ENCODE measurements around the gene MON1A.

The MON1A gene

GRCh38 chr3:49903451-49904424, 25.9 kb downstream of the MON1A start, which contains the start of gene MST1R:
Gene MST1R (minus strand): TSS chr3:49903873. CDS start chr3:49903609, 264 bp downstream.
- Histone ChIP-seq H3K27me3 (ENCODE audit: control insufficient read depth, insufficient read depth, low read length) (0 out of 2 replicates have a peak, but pooled peaks cover 3% of the 10 kb centered on the region), H3K27ac (ENCODE audit: low read depth, low read length) (peak within 1 kb of the TSS; percentile 60), H3K4me1 (ENCODE audit: control insufficient read depth, insufficient read depth, low read length) (peaks cover 26% of the 10 kb centered on the region), H3K4me3 (ENCODE audit: low read depth, low read length) (peak within 1 kb of the TSS; percentile 39; the same call in 1 of the 2 replicates), H3K36me3 (ENCODE audit: control insufficient read depth, insufficient read depth, low read length) (no peaks in the 10 kb centered on the region), H3K9me3 (ENCODE audit: control insufficient read depth, insufficient read depth, low read length) (no peaks in the 10 kb centered on the region), H3K9ac (ENCODE audit: low read depth, low read length) (no peak within 1 kb of the TSS; the same call in 1 of the 2 replicates)

DNA sequence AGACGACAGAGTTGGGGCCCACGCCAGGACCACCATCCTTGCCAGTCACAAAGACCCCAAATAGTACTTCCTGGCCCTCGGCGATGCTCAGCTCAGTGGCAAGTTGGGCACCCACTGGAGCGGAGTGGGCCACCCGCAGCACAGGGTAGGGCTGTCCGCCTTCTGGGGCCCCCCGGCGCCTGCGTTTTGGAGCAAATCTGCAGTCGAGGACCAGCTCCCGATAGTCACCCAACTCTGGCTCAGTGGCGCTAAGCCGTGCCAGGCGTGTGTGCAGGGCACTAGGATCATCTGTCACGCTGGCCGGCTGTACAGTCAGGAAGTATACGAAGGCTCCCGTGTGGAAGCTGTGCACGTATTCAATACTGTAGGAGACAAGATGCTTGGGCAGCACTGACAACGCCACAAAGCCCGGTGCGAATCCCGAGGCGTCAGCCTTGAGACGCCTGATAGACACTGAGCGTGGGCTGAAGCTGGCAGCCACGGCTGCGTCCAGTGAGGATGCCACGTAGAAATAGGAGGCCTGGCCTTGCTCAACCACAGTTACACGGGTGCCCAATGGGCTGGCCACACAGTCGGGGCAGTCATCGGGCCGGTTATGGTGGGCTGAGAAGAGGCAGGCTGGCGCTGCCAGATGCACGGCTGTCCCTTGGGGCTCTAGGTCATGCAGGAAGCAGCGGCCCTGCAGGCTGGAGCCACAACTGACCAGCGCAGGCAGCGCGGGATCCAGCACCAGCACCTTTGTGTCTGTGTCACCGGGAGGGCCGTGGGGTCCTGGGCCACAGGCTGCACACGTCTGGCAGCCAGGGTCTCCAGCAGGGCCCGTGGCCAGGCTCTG, 26.9 kb downstream of the MON1A start:
- no peak overlapping the region for H3K9ac ChIP-seq (ENCODE audit: low read depth, low read length)
- peaks cover 19% of the 10 kb centered on the region for H3K4me1 ChIP-seq (ENCODE audit: control insufficient read depth, insufficient read depth, low read length)
- H3K4me3 ChIP-seq (ENCODE audit: low read depth, low read length) = no peak overlapping the region
- H3K9me3 ChIP-seq (ENCODE audit: control insufficient read depth, insufficient read depth, low read length) = no peaks in the 10 kb centered on the region
- H3K36me3 ChIP-seq (ENCODE audit: control insufficient read depth, insufficient read depth, low read length) = no peaks in the 10 kb centered on the region
- no peak overlapping the region for H3K27ac ChIP-seq (ENCODE audit: low read depth, low read length)
- 0 out of 2 replicates have a peak, but pooled peaks cover 3% of the 10 kb centered on the region for H3K27me3 ChIP-seq (ENCODE audit: control insufficient read depth, insufficient read depth, low read length)

GRCh38 chr3:49901366-49902339, 28.0 kb downstream of the MON1A start:
- Histone ChIP-seq H3K27me3 (ENCODE audit: control insufficient read depth, insufficient read depth, low read length) (0 out of 2 replicates have a peak, but pooled peaks cover 3% of the 10 kb centered on the region), H3K27ac (ENCODE audit: low read depth, low read length) (no peak overlapping the region), H3K4me3 (ENCODE audit: low read depth, low read length) (no peak overlapping the region), H3K4me1 (ENCODE audit: control insufficient read depth, insufficient read depth, low read length) (peaks cover 19% of the 10 kb centered on the region), H3K9ac (ENCODE audit: low read depth, low read length) (no peak overlapping the region), H3K36me3 (ENCODE audit: control insufficient read depth, insufficient read depth, low read length) (no peaks in the 10 kb centered on the region), H3K9me3 (ENCODE audit: control insufficient read depth, insufficient read depth, low read length) (no peaks in the 10 kb centered on the region)

- H3K36me3 ChIP-seq (ENCODE audit: control insufficient read depth, insufficient read depth, low read length) = no peaks in the 10 kb centered on the region
Observed at GRCh38 chr3:49900491-49901153, 29.0 kb downstream of the MON1A start.

DNA sequence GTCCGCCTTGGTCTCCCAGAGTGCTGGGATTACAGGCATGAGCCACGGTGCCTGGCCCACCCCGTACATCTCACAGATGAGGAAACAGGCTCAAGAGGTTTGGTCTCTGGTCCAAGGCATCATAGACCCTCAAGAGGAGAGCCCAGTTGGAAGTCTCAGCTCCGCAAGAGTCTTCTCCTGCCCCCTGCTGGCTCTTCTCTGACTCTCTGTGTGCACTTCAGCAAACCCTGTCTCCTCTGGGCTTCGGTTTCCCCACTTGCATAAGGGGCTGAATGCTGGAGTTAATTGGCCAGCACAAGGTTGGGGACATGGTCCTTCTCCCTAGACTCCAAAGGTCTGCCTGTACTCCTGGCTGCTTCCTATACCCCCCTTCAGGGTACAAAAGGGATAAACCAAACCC, 29.8 kb downstream of the MON1A start:
- Histone ChIP-seq H3K36me3 (ENCODE audit: control insufficient read depth, insufficient read depth, low read length) (no peaks in the 10 kb centered on the region), H3K4me1 (ENCODE audit: control insufficient read depth, insufficient read depth, low read length) (peaks cover 9% of the 10 kb centered on the region; the same call in 1 of the 2 replicates), H3K4me3 (ENCODE audit: low read depth, low read length) (no peak overlapping the region), H3K27ac (ENCODE audit: low read depth, low read length) (no peak overlapping the region), H3K9ac (ENCODE audit: low read depth, low read length) (no peak overlapping the region), H3K9me3 (ENCODE audit: control insufficient read depth, insufficient read depth, low read length) (no peaks in the 10 kb centered on the region), H3K27me3 (ENCODE audit: control insufficient read depth, insufficient read depth, low read length) (0 out of 2 replicates have a peak, but pooled peaks cover 3% of the 10 kb centered on the region)

More at GRCh38 chr3:49900491-49901153, 29.0 kb downstream of the MON1A start:
- no peak overlapping the region for H3K4me3 ChIP-seq (ENCODE audit: low read depth, low read length)
- no peaks in the 10 kb centered on the region for H3K9me3 ChIP-seq (ENCODE audit: control insufficient read depth, insufficient read depth, low read length)
- no peak overlapping the region for H3K27ac ChIP-seq (ENCODE audit: low read depth, low read length)
- peaks cover 10% of the 10 kb centered on the region; the same call in 1 of the 2 replicates for H3K4me1 ChIP-seq (ENCODE audit: control insufficient read depth, insufficient read depth, low read length)
- H3K27me3 ChIP-seq (ENCODE audit: control insufficient read depth, insufficient read depth, low read length) = 0 out of 2 replicates have a peak, but pooled peaks cover 3% of the 10 kb centered on the region
- H3K9ac ChIP-seq (ENCODE audit: low read depth, low read length) = no peak overlapping the region

GRCh38 chr3:49898991-49899390, 30.6 kb downstream of the MON1A start:
- Histone ChIP-seq H3K4me3 (ENCODE audit: low read depth, low read length) (no peak overlapping the region), H3K27me3 (ENCODE audit: control insufficient read depth, insufficient read depth, low read length) (0 out of 2 replicates have a peak, but pooled peaks cover 3% of the 10 kb centered on the region), H3K9me3 (ENCODE audit: control insufficient read depth, insufficient read depth, low read length) (no peaks in the 10 kb centered on the region), H3K4me1 (ENCODE audit: control insufficient read depth, insufficient read depth, low read length) (peaks cover 7% of the 10 kb centered on the region; the same call in 1 of the 2 replicates), H3K9ac (ENCODE audit: low read depth, low read length) (no peak overlapping the region), H3K36me3 (ENCODE audit: control insufficient read depth, insufficient read depth, low read length) (no peaks in the 10 kb centered on the region), H3K27ac (ENCODE audit: low read depth, low read length) (no peak overlapping the region)

- H3K36me3 ChIP-seq (ENCODE audit: control insufficient read depth, insufficient read depth, low read length) = no peaks in the 10 kb centered on the region
- H3K27me3 ChIP-seq (ENCODE audit: control insufficient read depth, insufficient read depth, low read length) = no peaks in the 10 kb centered on the region
- H3K27ac ChIP-seq (ENCODE audit: low read depth, low read length) = no peak overlapping the region
- no peaks in the 10 kb centered on the region for H3K4me1 ChIP-seq (ENCODE audit: control insufficient read depth, insufficient read depth, low read length)
- H3K9me3 ChIP-seq (ENCODE audit: control insufficient read depth, insufficient read depth, low read length) = no peaks in the 10 kb centered on the region
- no peak overlapping the region for H3K9ac ChIP-seq (ENCODE audit: low read depth, low read length)
- no peak overlapping the region for H3K4me3 ChIP-seq (ENCODE audit: low read depth, low read length)
Observed at GRCh38 chr3:49896345-49896744, 33.3 kb downstream of the MON1A start.

GRCh38 chr3:49895791-49896190, 33.8 kb downstream of the MON1A start:
- H3K4me1 ChIP-seq (ENCODE audit: control insufficient read depth, insufficient read depth, low read length) = no peaks in the 10 kb centered on the region
- no peak overlapping the region for H3K4me3 ChIP-seq (ENCODE audit: low read depth, low read length)
- no peak overlapping the region for H3K27ac ChIP-seq (ENCODE audit: low read depth, low read length)
- H3K9me3 ChIP-seq (ENCODE audit: control insufficient read depth, insufficient read depth, low read length) = no peaks in the 10 kb centered on the region
- H3K27me3 ChIP-seq (ENCODE audit: control insufficient read depth, insufficient read depth, low read length) = no peaks in the 10 kb centered on the region
- H3K9ac ChIP-seq (ENCODE audit: low read depth, low read length) = no peak overlapping the region
- no peaks in the 10 kb centered on the region for H3K36me3 ChIP-seq (ENCODE audit: control insufficient read depth, insufficient read depth, low read length)

DNA sequence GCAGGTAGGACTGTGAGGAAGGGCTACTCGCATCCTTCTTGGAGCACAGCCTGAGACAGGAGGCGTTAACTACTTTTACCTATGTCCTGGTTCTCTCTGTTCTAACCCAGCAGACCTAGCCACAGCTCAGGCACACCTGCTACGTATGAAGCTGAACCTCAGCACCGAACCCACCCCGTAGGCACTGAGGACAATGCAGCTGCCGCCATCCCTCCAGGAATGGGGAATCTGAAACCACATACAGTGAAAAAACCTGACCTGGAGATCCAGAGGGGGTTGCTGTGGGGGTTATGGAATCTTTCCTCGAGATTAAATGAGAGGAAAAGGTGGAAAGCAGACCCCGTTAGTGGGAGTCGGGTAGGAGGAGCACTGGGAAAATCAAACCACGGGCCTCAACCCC, 40.3 kb downstream of the MON1A start:
- no peaks in the 10 kb centered on the region; the same call in 1 of the 2 replicates for H3K4me1 ChIP-seq (ENCODE audit: control insufficient read depth, insufficient read depth, low read length)
- H3K9me3 ChIP-seq (ENCODE audit: control insufficient read depth, insufficient read depth, low read length) = no peaks in the 10 kb centered on the region
- H3K36me3 ChIP-seq (ENCODE audit: control insufficient read depth, insufficient read depth, low read length) = no peaks in the 10 kb centered on the region
- no peaks in the 10 kb centered on the region for H3K27me3 ChIP-seq (ENCODE audit: control insufficient read depth, insufficient read depth, low read length)
- no peak overlapping the region for H3K27ac ChIP-seq (ENCODE audit: low read depth, low read length)
- H3K4me3 ChIP-seq (ENCODE audit: low read depth, low read length) = no peak overlapping the region
- H3K9ac ChIP-seq (ENCODE audit: low read depth, low read length) = no peak overlapping the region
